ENCODE measurements around the gene LRMDA.

LRMDA gene

DNA sequence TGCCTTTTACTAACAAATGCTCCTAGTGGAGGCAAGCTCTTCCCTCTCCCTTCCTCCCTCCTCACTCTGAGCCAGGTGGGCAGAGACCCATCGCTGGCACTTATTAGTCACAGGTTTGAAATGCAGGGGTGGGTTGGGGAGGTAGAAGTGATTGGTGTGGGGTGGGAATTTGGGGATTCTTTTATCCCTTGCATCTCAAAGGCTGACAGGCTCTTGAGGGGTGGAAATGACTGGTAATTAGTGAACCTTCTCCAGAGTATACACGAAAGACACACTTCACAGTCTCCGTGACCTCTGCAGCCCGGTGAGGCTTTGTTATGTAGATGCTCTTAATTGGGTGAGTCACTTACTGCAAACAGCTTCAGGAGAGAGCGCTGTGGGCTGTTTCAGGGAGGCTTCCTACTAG lies 13.9 kb upstream of the LRMDA start:
- Histone ChIP-seq H3K9me3 (ENCODE audit: control insufficient read depth, low read length) (no peaks in the 10 kb centered on the region), H3K4me3 (ENCODE audit: low read depth, low read length) (no peak overlapping the region), H2AFZ (no peak overlapping the region), H3K4me2 (ENCODE audit: low read length) (no peak overlapping the region), H3K36me3 (ENCODE audit: control insufficient read depth, insufficient read depth, low read length) (no peaks in the 10 kb centered on the region), H3K27me3 (ENCODE audit: control insufficient read depth, insufficient read depth, low read length) (no peaks in the 10 kb centered on the region), H3K79me2 (no peaks in the 10 kb centered on the region), H3K9ac (no peak overlapping the region), H3K4me1 (no peaks in the 10 kb centered on the region), H3K27ac (no peak overlapping the region)
- TF ChIP-seq, protein P1, sequence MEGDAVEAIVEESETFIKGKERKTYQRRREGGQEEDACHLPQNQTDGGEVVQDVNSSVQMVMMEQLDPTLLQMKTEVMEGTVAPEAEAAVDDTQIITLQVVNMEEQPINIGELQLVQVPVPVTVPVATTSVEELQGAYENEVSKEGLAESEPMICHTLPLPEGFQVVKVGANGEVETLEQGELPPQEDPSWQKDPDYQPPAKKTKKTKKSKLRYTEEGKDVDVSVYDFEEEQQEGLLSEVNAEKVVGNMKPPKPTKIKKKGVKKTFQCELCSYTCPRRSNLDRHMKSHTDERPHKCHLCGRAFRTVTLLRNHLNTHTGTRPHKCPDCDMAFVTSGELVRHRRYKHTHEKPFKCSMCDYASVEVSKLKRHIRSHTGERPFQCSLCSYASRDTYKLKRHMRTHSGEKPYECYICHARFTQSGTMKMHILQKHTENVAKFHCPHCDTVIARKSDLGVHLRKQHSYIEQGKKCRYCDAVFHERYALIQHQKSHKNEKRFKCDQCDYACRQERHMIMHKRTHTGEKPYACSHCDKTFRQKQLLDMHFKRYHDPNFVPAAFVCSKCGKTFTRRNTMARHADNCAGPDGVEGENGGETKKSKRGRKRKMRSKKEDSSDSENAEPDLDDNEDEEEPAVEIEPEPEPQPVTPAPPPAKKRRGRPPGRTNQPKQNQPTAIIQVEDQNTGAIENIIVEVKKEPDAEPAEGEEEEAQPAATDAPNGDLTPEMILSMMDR (IDR thresholded peaks at IDR 0.05), result no peak

DNA sequence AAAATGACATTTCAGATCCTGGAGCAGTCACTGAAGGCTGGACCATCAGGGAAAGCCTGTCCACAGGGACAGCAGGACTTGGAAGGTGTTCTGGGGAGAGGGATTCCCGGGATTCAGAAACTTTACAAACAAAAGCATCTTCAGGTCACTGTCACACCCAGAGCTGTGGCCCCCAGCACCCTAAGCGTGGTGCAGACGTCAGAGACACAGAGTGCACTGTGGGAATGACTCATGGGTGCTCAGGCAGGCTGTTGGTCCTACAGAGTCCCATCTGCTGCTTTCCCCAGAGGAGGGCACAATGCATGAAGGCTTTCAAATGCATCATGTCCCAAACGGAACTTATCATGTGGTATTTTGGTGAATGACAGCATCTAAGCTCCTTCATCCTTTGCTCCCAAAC lies 13.1 kb upstream of the LRMDA start:
- no peak overlapping the region for H3K9ac ChIP-seq
- H2AFZ ChIP-seq, result no peak overlapping the region
- H3K27me3 ChIP-seq (ENCODE audit: control insufficient read depth, insufficient read depth, low read length), result no peaks in the 10 kb centered on the region
- no peak overlapping the region for H3K4me3 ChIP-seq (ENCODE audit: low read depth, low read length)
- no peaks in the 10 kb centered on the region for H3K36me3 ChIP-seq (ENCODE audit: control insufficient read depth, insufficient read depth, low read length)
- H3K9me3 ChIP-seq (ENCODE audit: control insufficient read depth, low read length), result no peaks in the 10 kb centered on the region
- H3K79me2 ChIP-seq, result no peaks in the 10 kb centered on the region
- TF ChIP-seq, protein P1 (IDR thresholded peaks at IDR 0.05), result no peak
- H3K27ac ChIP-seq, result no peak overlapping the region
- no peak overlapping the region for H3K4me2 ChIP-seq (ENCODE audit: low read length)
- H3K4me1 ChIP-seq, result no peaks in the 10 kb centered on the region

DNA sequence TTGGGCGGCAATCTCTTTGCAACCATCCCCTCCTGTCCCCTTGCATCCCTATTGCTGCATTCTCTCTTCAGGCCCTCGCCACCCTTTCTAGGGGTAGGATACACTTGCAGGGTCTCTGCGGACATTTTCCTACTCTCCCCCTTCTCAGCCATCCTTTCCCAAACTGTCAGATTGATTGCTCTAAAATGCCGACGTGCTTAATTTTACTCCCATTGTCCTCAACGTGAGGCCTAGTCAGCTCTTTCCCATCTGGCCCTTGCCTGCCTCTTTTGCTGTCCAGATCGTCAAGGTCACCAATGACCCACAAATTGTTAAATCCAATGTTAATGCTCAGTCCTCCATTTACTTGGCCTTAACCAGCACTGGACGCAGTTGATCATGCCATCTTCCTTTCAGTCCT lies 12.7 kb upstream of the LRMDA start:
- Histone ChIP-seq H3K9me3 (ENCODE audit: control insufficient read depth, low read length) (no peaks in the 10 kb centered on the region), H3K4me1 (no peaks in the 10 kb centered on the region), H3K79me2 (no peaks in the 10 kb centered on the region), H2AFZ (no peak overlapping the region), H3K4me2 (ENCODE audit: low read length) (no peak overlapping the region), H3K36me3 (ENCODE audit: control insufficient read depth, insufficient read depth, low read length) (no peaks in the 10 kb centered on the region), H3K9ac (no peak overlapping the region), H3K4me3 (ENCODE audit: low read depth, low read length) (no peak overlapping the region), H3K27me3 (ENCODE audit: control insufficient read depth, insufficient read depth, low read length) (no peaks in the 10 kb centered on the region), H3K27ac (no peak overlapping the region)
- TF ChIP-seq, protein P1 (IDR thresholded peaks at IDR 0.05), result no peak

DNA sequence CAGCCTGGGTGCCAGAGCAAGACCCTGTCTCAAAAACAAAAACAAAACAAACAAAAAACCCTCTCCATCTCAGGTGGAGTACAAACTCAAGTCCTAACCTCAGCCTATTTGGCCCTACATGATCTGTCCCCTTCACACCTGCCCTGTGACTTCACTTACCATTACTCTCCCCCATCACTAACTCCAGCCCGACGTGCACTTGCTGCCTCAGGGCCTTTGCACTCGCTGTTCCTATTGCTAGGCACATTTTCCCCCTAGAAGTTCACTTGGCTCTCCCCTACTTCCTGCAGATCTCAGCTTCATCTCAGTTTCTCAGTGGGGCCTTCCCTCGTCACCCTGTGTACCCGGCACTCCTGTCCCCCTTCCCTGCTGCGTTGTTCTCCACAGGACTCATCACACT lies 8.5 kb upstream of the LRMDA start:
- Histone ChIP-seq H3K4me2 (ENCODE audit: low read length) (no peak overlapping the region), H3K27ac (no peak overlapping the region), H2AFZ (no peak overlapping the region), H3K36me3 (ENCODE audit: control insufficient read depth, insufficient read depth, low read length) (no peaks in the 10 kb centered on the region), H3K9ac (no peak overlapping the region), H3K4me1 (no peaks in the 10 kb centered on the region), H3K27me3 (ENCODE audit: control insufficient read depth, insufficient read depth, low read length) (no peaks in the 10 kb centered on the region), H3K79me2 (no peaks in the 10 kb centered on the region), H3K4me3 (ENCODE audit: low read depth, low read length) (no peak overlapping the region), H3K9me3 (ENCODE audit: control insufficient read depth, low read length) (no peaks in the 10 kb centered on the region)
- TF ChIP-seq, protein P1 (IDR thresholded peaks at IDR 0.05), result no peak

DNA sequence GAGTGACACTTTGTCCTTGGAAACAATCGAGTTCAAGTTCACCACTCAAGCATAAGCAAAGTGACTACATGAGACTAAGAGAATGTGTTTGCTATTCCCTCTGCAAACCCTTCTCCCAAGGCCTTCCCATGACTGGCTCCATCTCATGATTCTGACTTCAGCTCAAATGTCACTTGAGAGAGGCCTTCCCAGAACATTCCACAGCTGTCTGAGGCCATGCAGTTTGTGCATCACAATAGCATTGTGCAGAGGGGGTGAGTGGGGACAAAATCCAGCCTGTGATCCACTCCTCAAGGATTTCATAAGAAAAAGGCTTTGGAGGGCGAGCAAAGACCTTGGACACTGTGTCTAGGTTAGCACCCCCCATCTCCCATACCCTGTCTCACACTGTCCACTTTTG lies 6.9 kb upstream of the LRMDA start:
- Histone ChIP-seq H3K4me1 (no peaks in the 10 kb centered on the region), H3K27ac (no peak overlapping the region), H3K9me3 (ENCODE audit: control insufficient read depth, low read length) (no peaks in the 10 kb centered on the region), H3K36me3 (ENCODE audit: control insufficient read depth, insufficient read depth, low read length) (no peaks in the 10 kb centered on the region), H3K27me3 (ENCODE audit: control insufficient read depth, insufficient read depth, low read length) (no peaks in the 10 kb centered on the region), H3K79me2 (no peaks in the 10 kb centered on the region), H3K4me3 (ENCODE audit: low read depth, low read length) (no peak overlapping the region), H2AFZ (no peak overlapping the region), H3K9ac (no peak overlapping the region), H3K4me2 (ENCODE audit: low read length) (no peak overlapping the region)
- TF ChIP-seq, protein P1 (IDR thresholded peaks at IDR 0.05), result no peak

All from parathyroid adenoma (tissue), 2 donors.